Lower lobe of right lung (tissue), 2 donors: ENCODE measurements around the gene ZNF112. TPM values are rescaled to one million over a fixed set of nuclear protein-coding genes. Genes with fewer than 3 reads are reported as not detected.

Experiments
- ATAC-seq, 2 donors: fragments of 200-7000 bp; cut with Tn5 transposase; one replicate each; pipeline ENCODE4 v1.9.1; 2020 to 2022; ENCODE audit warnings: mild to moderate bottlenecking in 2 of 2, moderate library complexity in 2 of 2
- DNase-seq: peaks from one replicate; pipeline ENCODE4 v3.0.0-alpha.2; 2020
- H3K27ac ChIP-seq: fragments of 200-600 bp; one replicate; pipeline ENCODE4 v1.8.0; 2022
- H3K27me3 ChIP-seq: fragments of 200-600 bp; one replicate; pipeline ENCODE4 v1.8.0; 2022; ENCODE audit warnings: low read depth
- H3K36me3 ChIP-seq: fragments of 200-600 bp; one replicate; pipeline ENCODE4 v1.8.0; 2022; ENCODE audit warnings: mild to moderate bottlenecking
- H3K4me1 ChIP-seq: fragments of 200-600 bp; one replicate; pipeline ENCODE4 v1.8.0; 2022
- H3K4me3 ChIP-seq: fragments of 200-600 bp; one replicate; pipeline ENCODE4 v1.8.0; 2022; ENCODE audit warnings: mild to moderate bottlenecking
- H3K9me3 ChIP-seq: fragments of 200-600 bp; one replicate; pipeline ENCODE4 v1.8.0; 2022
- intact Hi-C: fragments of 100-400 bp; cut with DNase I; formaldehyde crosslinking; loops from one replicate; pipeline ENCODE4 v1.11.0; 2022
- total RNA-seq: library from RNA; stranded (reverse); fragmentation: NEBNext Ultra II Directional; extraction: Animal tissue kit (Norgen Biotek cat#: 25700); gene quantifications from one replicate; pipeline ENCODE4 v1.2.1, GENCODE V29; 2021
- TF ChIP-seq, protein P1 (sequence below): fragments of 200-600 bp; IDR thresholded peaks from one replicate; pipeline ENCODE4 v1.8.0; 2022; ENCODE audit warnings: antibody characterized with exemption, mild to moderate bottlenecking
- donor health status: DM: no; HTN: yes; CAD: no; lungs with severe emphysema.

ZNF112 gene
- total RNA-seq, 1 donor from 2014 or later = 4.8 TPM

DNA sequence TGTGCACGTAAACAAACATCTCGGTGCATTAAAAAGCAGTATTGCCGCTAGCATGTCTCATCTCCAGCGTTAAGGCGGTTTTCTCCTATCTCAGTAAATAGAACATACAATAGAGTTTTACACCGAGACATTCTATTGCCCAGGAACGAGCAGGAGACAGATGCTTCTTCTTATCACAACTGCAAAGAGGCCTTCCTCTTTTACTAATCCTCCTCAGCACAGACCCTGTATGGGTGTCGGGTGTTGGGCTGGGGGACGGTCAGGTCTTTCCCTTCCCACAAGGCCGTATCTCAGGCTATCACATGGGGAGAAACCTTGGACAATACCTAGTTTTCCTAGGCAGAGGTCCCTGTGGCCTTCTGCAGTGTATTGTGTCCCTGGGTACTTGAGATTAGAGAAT, 75.6 kb downstream of the ZNF112 start:
- H3K36me3 ChIP-seq = no peaks in the 10 kb centered on the region
- no peaks in the 10 kb centered on the region for H3K27me3 ChIP-seq
- TF ChIP-seq, protein P1, sequence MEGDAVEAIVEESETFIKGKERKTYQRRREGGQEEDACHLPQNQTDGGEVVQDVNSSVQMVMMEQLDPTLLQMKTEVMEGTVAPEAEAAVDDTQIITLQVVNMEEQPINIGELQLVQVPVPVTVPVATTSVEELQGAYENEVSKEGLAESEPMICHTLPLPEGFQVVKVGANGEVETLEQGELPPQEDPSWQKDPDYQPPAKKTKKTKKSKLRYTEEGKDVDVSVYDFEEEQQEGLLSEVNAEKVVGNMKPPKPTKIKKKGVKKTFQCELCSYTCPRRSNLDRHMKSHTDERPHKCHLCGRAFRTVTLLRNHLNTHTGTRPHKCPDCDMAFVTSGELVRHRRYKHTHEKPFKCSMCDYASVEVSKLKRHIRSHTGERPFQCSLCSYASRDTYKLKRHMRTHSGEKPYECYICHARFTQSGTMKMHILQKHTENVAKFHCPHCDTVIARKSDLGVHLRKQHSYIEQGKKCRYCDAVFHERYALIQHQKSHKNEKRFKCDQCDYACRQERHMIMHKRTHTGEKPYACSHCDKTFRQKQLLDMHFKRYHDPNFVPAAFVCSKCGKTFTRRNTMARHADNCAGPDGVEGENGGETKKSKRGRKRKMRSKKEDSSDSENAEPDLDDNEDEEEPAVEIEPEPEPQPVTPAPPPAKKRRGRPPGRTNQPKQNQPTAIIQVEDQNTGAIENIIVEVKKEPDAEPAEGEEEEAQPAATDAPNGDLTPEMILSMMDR = no peak
- no peak overlapping the region for H3K27ac ChIP-seq
- ATAC-seq (no peak), DNase-seq (no peak)
- no peak overlapping the region for H3K4me3 ChIP-seq
- intact Hi-C loops = no loop called here
- H3K9me3 ChIP-seq = peaks cover 93% of the 10 kb centered on the region
- no peaks in the 10 kb centered on the region for H3K4me1 ChIP-seq

DNA sequence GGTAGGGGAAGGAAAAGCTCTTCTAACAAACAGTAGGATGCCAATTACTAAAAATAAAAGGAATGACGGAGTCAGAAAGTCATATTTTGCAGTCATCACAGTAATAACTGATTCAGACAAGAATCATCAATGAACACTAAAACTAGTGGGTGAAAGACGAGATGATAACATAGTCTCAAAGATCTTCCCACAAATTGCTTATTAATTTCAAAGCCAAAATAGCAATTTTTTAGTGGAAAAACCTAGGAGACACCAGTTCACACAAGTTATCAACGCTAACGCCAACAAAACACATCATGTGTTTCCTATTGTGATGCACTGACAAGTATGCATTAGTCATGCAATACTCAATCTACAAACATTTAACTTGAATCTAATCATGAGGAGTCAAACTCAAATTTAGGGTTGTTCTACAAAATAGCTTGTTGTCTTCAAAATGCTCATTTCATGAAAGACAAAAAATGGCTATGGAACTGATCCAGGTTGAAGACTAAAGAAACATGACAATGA, 78.2 kb downstream of the ZNF112 start:
- Histone ChIP-seq H3K27me3 (no peaks in the 10 kb centered on the region), H3K4me1 (no peaks in the 10 kb centered on the region), H3K9me3 (peaks cover 91% of the 10 kb centered on the region), H3K4me3 (no peak overlapping the region), H3K36me3 (no peaks in the 10 kb centered on the region), H3K27ac (no peak overlapping the region)
- ATAC-seq = no peak
- intact Hi-C loops = no loop called here
- no peak for DNase-seq
- TF ChIP-seq, protein P1 = no peak

DNA sequence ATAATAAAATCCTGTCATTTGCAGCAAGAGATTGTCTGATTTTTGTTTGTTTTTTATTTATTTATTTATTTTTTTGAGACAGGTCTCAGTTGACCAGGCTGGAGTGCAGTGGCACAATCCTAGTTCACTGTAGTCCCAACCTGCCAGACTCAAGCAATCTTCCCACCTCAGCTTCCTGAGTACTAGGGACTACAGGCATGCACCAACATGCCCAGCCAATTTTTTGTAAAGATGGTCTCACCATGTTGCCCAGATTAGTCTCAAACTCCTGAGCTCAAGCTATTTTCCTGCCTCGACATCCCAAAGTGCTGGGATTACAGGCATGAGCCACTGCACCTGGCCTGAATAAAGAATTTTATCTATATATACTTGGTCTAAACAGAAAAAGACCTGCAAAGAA, 79.1 kb downstream of the ZNF112 start:
- Histone ChIP-seq H3K4me1 (no peaks in the 10 kb centered on the region), H3K9me3 (peaks cover 88% of the 10 kb centered on the region), H3K4me3 (no peak overlapping the region), H3K36me3 (no peaks in the 10 kb centered on the region), H3K27me3 (no peaks in the 10 kb centered on the region), H3K27ac (no peak overlapping the region)
- TF ChIP-seq, protein P1 = no peak
- ATAC-seq (no peak), DNase-seq (no peak)
- intact Hi-C loops = no loop called here

Other genes starting within 250 kb of the ZNF112 start
- 6.8 TPM for gene ZNF225, start 243.3 kb downstream of the ZNF112 start, total RNA-seq
- 16.1 TPM for gene ZNF234, start 215.1 kb downstream of the ZNF112 start, total RNA-seq
- gene ZNF226, start 191.6 kb downstream of the ZNF112 start, total RNA-seq = 17.7 TPM
- gene ZNF227, start 144.1 kb downstream of the ZNF112 start, total RNA-seq = 18.2 TPM
- 0.86 TPM for gene ZNF233, start 96.8 kb downstream of the ZNF112 start, total RNA-seq
- 6.5 TPM for gene ZNF235, start 51.7 kb downstream of the ZNF112 start, total RNA-seq
- gene ZNF285, start 44.9 kb upstream of the ZNF112 start, total RNA-seq = 1.1 TPM
- gene ZNF229, start 91.8 kb upstream of the ZNF112 start, total RNA-seq = 2.8 TPM
- gene ZNF180, start 143.8 kb upstream of the ZNF112 start, total RNA-seq = 8.4 TPM
- gene CEACAM20, start 173.0 kb upstream of the ZNF112 start, total RNA-seq = 0.30 TPM